Stimulated activated CD8-positive, alpha-beta memory T cell treated with anti-CD3 and anti-CD28 coated beads, Interleukin-2, amount 100 ng/mL, for 1 hour (primary cell): ENCODE results near the gene RRAD.
A peak's percentile ranks its signal among the peaks of the same experiment; 100 is the strongest.
"Not testable (repeated sequence)": the region's sequence is repeated elsewhere in the genome, so short reads cannot be mapped to it uniquely, and the experiment has no call there.

Experiments used
- DNase-seq, 2 donors: peaks; one replicate each; pipeline ENCODE4 v3.0.0-alpha.2; 2020; ENCODE audit warnings: low read depth in 2 of 2

Gene RRAD

GRCh38 chr16:66950971-66951790 lies 25.8 kb upstream of the RRAD start:
- DNase-seq = no peak

- no peak for DNase-seq
These were observed 25.1 kb upstream of the RRAD start for GRCh38 chr16:66950437-66950836.

DNA sequence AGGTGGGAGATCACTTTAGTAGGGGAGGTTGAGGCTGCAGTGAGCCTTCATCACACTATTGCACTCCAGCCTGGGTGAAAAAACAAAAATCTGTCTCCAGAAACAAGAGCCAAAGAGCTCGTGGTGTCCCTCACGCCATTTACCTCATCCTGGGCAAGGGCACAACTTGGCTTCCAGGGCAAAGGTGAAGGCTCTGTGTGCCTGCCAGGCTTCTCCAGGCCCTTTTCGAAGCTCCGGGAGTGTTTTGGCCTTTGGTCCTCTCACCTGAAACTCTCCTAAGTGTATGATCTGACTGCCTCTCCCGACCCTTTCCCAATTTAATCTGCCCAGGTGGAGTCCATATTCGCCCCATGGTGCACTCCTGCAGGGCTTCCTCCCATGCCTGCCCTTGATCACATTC lies 24.1 kb upstream of the RRAD start:
- no peak for DNase-seq

GRCh38 chr16:66948837-66949225 lies 23.5 kb upstream of the RRAD start:
- no peak for DNase-seq

DNA sequence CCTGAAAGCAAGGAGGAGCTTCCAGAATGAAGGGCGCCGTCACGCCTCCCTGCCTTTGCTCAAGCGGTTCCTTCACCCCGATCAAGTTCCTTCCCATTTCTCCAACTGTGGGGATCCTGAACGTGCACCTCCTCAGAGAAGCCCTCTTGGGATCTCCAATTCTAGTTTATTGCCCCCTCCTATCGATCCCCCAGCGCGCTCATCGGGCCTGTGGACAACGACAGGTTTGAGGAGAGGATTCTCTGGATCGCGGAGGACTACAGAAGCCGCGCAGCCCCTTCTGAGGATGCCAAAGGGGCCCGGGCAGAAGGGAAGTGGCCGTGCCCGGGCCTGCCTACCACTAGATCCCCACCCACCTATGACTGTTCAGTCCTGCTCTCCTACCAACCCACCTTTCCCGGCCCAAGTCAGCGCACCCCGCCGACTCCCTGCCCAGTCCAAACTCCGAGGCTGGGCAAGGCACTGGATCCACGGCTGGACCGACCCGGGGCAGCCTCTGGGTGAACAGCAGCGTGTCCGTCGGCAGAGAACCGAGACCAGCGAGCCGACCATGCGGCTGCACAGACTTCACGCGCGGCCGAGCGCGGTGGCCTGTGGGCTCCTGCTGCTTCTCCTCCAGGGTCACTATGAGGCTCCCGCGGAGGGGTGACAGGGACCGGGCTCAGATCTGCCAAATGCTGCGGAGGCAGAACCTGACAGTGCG lies 22.9 kb upstream of the RRAD start:
- no peak for DNase-seq

GRCh38 chr16:66947302-66948065 lies 22.1 kb upstream of the RRAD start:
- DNase-seq = peak; percentile 64 to 70

DNA sequence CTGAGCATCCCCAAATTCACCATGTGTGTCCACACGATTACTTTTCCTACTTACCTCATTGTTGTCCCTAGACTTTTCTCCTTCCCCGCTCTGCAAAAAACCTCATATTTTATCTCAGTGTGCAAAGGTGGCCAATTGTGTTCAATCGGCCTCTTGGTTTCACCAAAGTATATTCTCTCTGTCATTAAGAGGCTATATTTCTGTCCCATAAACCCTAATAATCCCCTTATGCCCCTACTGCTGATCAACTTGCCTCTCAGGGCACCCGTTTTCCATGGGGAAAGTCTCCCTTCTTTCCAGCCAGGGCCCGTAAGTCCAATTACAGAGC lies 21.6 kb upstream of the RRAD start:
- DNase-seq = no peak

DNA sequence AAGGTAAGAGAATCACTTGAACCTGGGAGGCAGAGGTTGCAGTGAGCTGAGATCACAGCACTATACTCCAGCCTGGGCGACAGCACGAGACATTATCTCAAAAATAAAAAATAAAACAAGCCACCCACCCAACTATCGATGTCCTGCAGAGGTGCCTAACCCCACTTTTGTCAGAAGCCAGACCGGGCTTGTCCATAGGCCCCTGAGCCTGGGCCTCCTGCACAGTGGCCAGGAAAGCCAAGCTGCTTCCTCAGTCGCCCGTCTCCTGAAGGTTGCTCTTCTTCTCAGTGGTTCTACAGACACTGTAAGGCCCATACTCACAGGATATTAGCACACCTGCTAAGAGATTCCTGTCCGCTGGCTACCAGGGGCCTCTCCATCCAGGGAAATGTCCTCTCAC lies 21.2 kb upstream of the RRAD start:
- DNase-seq = no peak

GRCh38 chr16:66945939-66946338 lies 20.6 kb upstream of the RRAD start:
- no peak for DNase-seq

- DNase-seq = not testable (repeated sequence)
These were observed 19.6 kb upstream of the RRAD start for GRCh38 chr16:66944971-66945370.

- DNase-seq = no peak
These were observed 18.7 kb upstream of the RRAD start for GRCh38 chr16:66944054-66944441.

- DNase-seq = no peak
These were observed 18.2 kb upstream of the RRAD start for GRCh38 chr16:66943426-66944053.

- DNase-seq = no peak
These were observed 17.6 kb upstream of the RRAD start for GRCh38 chr16:66942981-66943380.

DNA sequence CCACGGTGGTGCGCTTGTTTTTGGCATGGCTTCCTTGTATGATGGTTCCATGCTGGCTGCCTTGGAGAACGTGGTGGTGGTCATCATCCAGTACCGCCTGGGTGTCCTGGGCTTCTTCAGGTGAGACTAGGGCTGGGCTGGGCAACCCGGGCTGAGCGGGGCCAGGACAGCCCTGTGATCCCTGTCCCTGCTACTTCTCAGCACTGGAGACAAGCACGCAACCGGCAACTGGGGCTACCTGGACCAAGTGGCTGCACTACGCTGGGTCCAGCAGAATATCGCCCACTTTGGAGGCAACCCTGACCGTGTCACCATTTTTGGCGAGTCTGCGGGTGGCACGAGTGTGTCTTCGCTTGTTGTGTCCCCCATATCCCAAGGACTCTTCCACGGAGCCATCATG lies 14.9 kb upstream of the RRAD start:
- DNase-seq = no peak

GRCh38 chr16:66939366-66939765 lies 14.0 kb upstream of the RRAD start:
- no peak for DNase-seq

- DNase-seq = no peak
These were observed 12.5 kb upstream of the RRAD start for GRCh38 chr16:66937725-66938337.

GRCh38 chr16:66936889-66937554 lies 11.7 kb upstream of the RRAD start:
- DNase-seq = no peak

DNA sequence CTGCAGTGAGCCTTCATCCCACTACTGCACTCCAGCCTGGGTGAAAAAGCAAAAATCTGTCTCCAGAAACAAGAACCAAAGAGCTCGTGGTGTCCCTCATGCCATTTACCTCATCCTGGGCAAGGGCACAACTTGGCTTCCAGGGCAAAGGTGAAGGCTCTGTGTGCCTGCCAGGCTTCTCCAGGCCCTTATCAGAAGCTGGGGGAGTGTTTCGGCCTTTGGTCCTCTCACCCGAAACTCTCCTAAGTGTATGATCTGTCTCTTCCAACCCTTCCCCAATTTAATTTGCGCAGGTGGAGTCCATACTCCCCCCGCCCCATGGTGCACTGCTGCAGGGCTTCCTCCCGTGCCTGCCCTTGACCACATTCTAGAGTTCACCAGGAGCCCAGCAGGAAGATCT lies 11.1 kb upstream of the RRAD start:
- no peak for DNase-seq

- DNase-seq = no peak
These were observed 10.1 kb upstream of the RRAD start, which contains the start of gene CES2 for GRCh38 chr16:66935314-66936011. CES2 (plus strand) TSS chr16:66935516; CDS start chr16:66935636, 120 bp downstream.

DNA sequence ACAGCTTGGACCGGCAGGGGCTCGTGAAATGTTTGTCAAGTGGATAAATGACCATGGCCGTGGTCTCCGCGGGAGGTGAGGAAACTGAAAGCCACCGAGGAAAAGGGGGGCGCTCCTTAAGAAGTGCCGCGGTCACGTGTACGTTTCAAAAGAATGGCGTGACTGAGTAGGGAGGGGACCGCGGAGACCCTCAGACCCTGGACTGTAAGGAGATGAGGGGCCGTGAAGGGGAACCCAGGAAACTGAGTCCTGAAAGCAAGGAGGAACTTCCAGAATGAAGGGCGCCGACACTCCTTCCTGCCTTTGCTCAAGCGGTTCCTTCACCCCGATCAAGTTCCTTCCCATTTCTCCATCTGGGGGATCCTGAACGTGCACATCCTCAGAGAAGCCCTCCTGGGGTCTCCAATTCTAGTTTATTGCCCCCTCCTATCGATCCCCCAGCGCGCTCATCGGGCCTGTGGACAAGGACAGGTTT lies 9.5 kb upstream of the RRAD start:
- DNase-seq = not testable (repeated sequence)
